DND-41 (cell line): ENCODE data around the gene JARID2.

ENCODE experiments used
- CTCF ChIP-seq: IDR thresholded peaks from 2 replicates; pipeline ENCODE4 v1.5.1; 2012; ENCODE audit warnings: borderline replicate concordance, low read length, moderate library complexity, mild to moderate bottlenecking; ENCODE audit not compliant: poor library complexity, severe bottlenecking; ENCODE audit errors: extremely low read depth
- EZH2 ChIP-seq: IDR thresholded peaks from 3 replicates; pipeline ENCODE4 v1.6.1; 2012; ENCODE audit warnings: borderline replicate concordance, low read depth, mild to moderate bottlenecking, moderate library complexity, low read length, inconsistent platforms; ENCODE audit not compliant: severe bottlenecking

- TF ChIP-seq CTCF (no peak), EZH2 (no peak)
Measured at GRCh38 chr6:15366879-15367278, 121.0 kb downstream of the JARID2 start.
